ENCODE measurements around the gene UBE2F. TPM values are rescaled to one million over a fixed set of nuclear protein-coding genes. Genes with fewer than 3 reads are reported as not detected.
"Not testable (repeated sequence)": the region's sequence is repeated elsewhere in the genome, so short reads cannot be mapped to it uniquely, and the experiment has no call there.

The UBE2F gene
- total and polyA plus RNA-seq, 9 donors: 20.3 to 48.4 (median 23.8) TPM

DNA sequence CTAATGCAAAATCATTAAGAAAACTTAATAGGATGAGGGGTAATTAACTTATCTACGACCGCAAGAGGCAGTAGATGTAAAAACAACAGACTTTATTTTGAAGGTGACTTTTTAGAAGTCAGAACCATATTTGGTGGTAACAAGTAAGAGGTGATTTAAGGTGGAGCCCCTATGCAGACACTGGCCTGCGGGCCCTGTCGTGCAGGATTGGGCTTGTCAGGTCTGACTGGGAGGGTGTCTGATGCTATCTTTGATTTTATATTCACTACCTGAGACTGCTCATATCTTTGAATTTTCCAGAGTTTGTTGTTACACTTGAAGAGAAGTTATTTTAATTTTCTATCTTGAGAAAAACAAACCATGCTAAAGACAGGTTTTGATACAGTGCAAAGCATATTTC, 64.9 kb downstream of the UBE2F start:
- no peak overlapping the region for H3K4me3 ChIP-seq
- no peaks in the 10 kb centered on the region for H3K4me1 ChIP-seq (ENCODE audit: insufficient read depth)
- intact Hi-C loops (cut with DNase I): no loop called here
- no peak overlapping the region for H3K27ac ChIP-seq
- WGBS, 3 donors: 96 to 99% (median 97%) methylated on average over 4 of the region's 4 CpGs
- DNase-seq: no peak
- H3K27me3 ChIP-seq: no peaks in the 10 kb centered on the region
- H3K9me3 ChIP-seq: no peaks in the 10 kb centered on the region
- H3K36me3 ChIP-seq: no peaks in the 10 kb centered on the region
- TF ChIP-seq, protein P1, sequence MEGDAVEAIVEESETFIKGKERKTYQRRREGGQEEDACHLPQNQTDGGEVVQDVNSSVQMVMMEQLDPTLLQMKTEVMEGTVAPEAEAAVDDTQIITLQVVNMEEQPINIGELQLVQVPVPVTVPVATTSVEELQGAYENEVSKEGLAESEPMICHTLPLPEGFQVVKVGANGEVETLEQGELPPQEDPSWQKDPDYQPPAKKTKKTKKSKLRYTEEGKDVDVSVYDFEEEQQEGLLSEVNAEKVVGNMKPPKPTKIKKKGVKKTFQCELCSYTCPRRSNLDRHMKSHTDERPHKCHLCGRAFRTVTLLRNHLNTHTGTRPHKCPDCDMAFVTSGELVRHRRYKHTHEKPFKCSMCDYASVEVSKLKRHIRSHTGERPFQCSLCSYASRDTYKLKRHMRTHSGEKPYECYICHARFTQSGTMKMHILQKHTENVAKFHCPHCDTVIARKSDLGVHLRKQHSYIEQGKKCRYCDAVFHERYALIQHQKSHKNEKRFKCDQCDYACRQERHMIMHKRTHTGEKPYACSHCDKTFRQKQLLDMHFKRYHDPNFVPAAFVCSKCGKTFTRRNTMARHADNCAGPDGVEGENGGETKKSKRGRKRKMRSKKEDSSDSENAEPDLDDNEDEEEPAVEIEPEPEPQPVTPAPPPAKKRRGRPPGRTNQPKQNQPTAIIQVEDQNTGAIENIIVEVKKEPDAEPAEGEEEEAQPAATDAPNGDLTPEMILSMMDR (IDR thresholded peaks at IDR 0.05): no peak
- TF ChIP-seq POLR2A (IDR thresholded peaks at IDR 0.05) (no peak), EP300 (IDR thresholded peaks at IDR 0.05) (no peak)

GRCh38 chr2:238032755-238033337, 66.0 kb downstream of the UBE2F start:
- no peaks in the 10 kb centered on the region for H3K9me3 ChIP-seq
- DNase-seq: no peak
- no peaks in the 10 kb centered on the region for H3K27me3 ChIP-seq
- TF ChIP-seq EP300 (IDR thresholded peaks at IDR 0.05): no peak
- TF ChIP-seq, protein P1 (IDR thresholded peaks at IDR 0.05): no peak
- no peak for TF ChIP-seq POLR2A (IDR thresholded peaks at IDR 0.05)
- intact Hi-C loops (cut with DNase I): no loop called here
- no peaks in the 10 kb centered on the region for H3K36me3 ChIP-seq
- no peak overlapping the region for H3K4me3 ChIP-seq
- no peak overlapping the region for H3K27ac ChIP-seq
- H3K4me1 ChIP-seq (ENCODE audit: insufficient read depth): no peaks in the 10 kb centered on the region
- 65 to 81% (median 80%) methylated on average over 4 of the region's 4 CpGs for WGBS, 3 donors

DNA sequence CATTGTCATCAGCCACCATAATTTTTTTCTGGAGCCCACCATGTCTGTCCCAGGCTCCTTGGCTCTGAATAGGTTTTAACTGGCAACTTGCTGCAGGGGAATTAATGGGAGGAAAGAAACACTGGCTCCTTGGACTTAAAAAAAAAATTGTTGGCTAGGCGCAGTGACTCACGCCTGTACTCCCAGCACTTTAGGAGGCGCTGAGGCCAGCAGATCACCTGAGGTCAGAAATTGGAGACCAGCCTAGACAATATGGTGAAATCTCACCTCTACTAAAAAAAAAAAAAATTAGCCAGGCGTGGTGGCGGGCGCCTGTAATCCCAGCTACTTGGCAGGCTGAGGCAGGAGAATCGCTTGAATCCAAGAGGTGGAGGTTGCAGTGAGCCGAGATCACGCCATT, 67.2 kb downstream of the UBE2F start:
- 96 to 99% (median 97%) methylated on average over 9 of the region's 9 CpGs for WGBS, 3 donors
- H3K9me3 ChIP-seq; H3K27me3 ChIP-seq; H3K4me1 ChIP-seq (ENCODE audit: insufficient read depth); H3K36me3 ChIP-seq; H3K27ac ChIP-seq; H3K4me3 ChIP-seq; DNase-seq; intact Hi-C loops (cut with DNase I): not testable (repeated sequence)

DNA sequence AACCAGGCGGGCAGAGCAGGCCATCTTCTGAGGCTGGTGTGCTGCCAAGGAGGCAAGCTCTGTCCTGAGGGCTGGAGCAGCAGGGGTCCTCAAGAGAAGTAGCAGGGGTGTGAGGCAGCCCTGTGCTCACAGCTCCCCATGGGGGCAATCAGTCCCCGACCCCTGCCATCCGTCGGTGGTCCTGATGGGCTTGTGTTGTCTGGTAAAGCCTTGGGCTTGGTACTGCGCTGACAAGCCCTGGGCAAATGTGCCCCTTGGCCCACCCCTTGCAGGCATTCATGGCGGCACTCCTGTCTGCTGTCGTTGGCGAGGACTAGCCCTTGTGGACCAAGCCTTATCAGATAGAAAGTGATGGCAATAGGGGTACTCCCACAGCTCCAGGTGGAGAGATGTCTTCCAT, 71.4 kb downstream of the UBE2F start:
- no peaks in the 10 kb centered on the region for H3K27me3 ChIP-seq
- H3K9me3 ChIP-seq: no peaks in the 10 kb centered on the region
- WGBS, 3 donors: 95 to 98% (median 95%) methylated on average over 8 of the region's 8 CpGs
- TF ChIP-seq EP300 (IDR thresholded peaks at IDR 0.05) (no peak), POLR2A (IDR thresholded peaks at IDR 0.05) (no peak)
- TF ChIP-seq, protein P1 (IDR thresholded peaks at IDR 0.05): no peak
- H3K4me3 ChIP-seq: no peak overlapping the region
- H3K36me3 ChIP-seq: no peaks in the 10 kb centered on the region
- DNase-seq: no peak
- intact Hi-C loops (cut with DNase I): no loop called here
- no peaks in the 10 kb centered on the region for H3K4me1 ChIP-seq (ENCODE audit: insufficient read depth)
- no peak overlapping the region for H3K27ac ChIP-seq

GRCh38 chr2:238039151-238039550, 72.3 kb downstream of the UBE2F start:
- intact Hi-C loops (cut with DNase I): no loop called here
- H3K27ac ChIP-seq: no peak overlapping the region
- no peak for DNase-seq
- H3K36me3 ChIP-seq: no peaks in the 10 kb centered on the region
- no peaks in the 10 kb centered on the region for H3K27me3 ChIP-seq
- WGBS, 3 donors: 91 to 98% (median 94%) methylated on average over 6 of the region's 6 CpGs
- no peak overlapping the region for H3K4me3 ChIP-seq
- H3K4me1 ChIP-seq (ENCODE audit: insufficient read depth): no peaks in the 10 kb centered on the region
- no peaks in the 10 kb centered on the region for H3K9me3 ChIP-seq
- no peak for TF ChIP-seq EP300 (IDR thresholded peaks at IDR 0.05)
- TF ChIP-seq POLR2A (IDR thresholded peaks at IDR 0.05): no peak
- TF ChIP-seq, protein P1 (IDR thresholded peaks at IDR 0.05): no peak

All from ovary (tissue), 9 donors.